SK-N-SH treated with all-trans-retinoic acid at 6 μM for 48 hours (cell line): ENCODE measurements around the gene HIF1AN.

ENCODE experiments used
- ATAC-seq: fragments of 200-7000 bp; cut with Tn5 transposase; 3 replicates; pipeline ENCODE4 v1.9.1; 2020; ENCODE audit warnings: mild to moderate bottlenecking, moderate library complexity
- ARNTL ChIP-seq: fragments of 450-650 bp; formaldehyde crosslinking; IDR thresholded peaks from 2 replicates; pipeline ENCODE4 v1.5.0; 2020; ENCODE audit warnings: low read depth, mild to moderate bottlenecking, moderate library complexity, borderline replicate concordance
- BACH2 ChIP-seq: fragments of 250-450 bp; sonication (Bioruptor Pico); IDR thresholded peaks from 2 replicates; pipeline ENCODE4 v1.9.0; 2021; ENCODE audit warnings: mild to moderate bottlenecking, borderline replicate concordance
- CREB5 ChIP-seq: fragments of 250-450 bp; sonication (Bioruptor Pico); IDR thresholded peaks from 2 replicates; pipeline ENCODE4 v1.5.1; 2020; ENCODE audit warnings: low read depth, mild to moderate bottlenecking, moderate library complexity
- CSDC2 ChIP-seq: fragments of 250-450 bp; sonication (Bioruptor Pico); IDR thresholded peaks from 2 replicates; pipeline ENCODE4 v1.5.0; 2020; ENCODE audit warnings: mild to moderate bottlenecking, moderate library complexity
- ESRRG ChIP-seq: fragments of 250-450 bp; sonication (Bioruptor Pico); IDR thresholded peaks from 2 replicates; pipeline ENCODE4 v1.6.1; 2021; ENCODE audit warnings: mild to moderate bottlenecking
- GLIS3 ChIP-seq: fragments of 250-450 bp; sonication (Bioruptor Pico); IDR thresholded peaks from 2 replicates; pipeline ENCODE4 v1.5.0; 2020; ENCODE audit warnings: mild to moderate bottlenecking, moderate library complexity
- ISL1 ChIP-seq: fragments of 250-450 bp; sonication (Bioruptor Pico); IDR thresholded peaks from 2 replicates; pipeline ENCODE4 v2.1.2; 2022; ENCODE audit warnings: mild to moderate bottlenecking, moderate library complexity
- OSR1 ChIP-seq: fragments of 250-450 bp; sonication (Bioruptor Pico); IDR thresholded peaks from 2 replicates; pipeline ENCODE4 v1.8.0; 2022; ENCODE audit warnings: moderate library complexity, mild to moderate bottlenecking, inconsistent platforms
- PATZ1 ChIP-seq: fragments of 250-450 bp; sonication (Bioruptor Pico); IDR thresholded peaks from 2 replicates; pipeline ENCODE4 v1.8.0; 2020; ENCODE audit warnings: mild to moderate bottlenecking, moderate library complexity, borderline replicate concordance
- RARB ChIP-seq: fragments of 250-450 bp; sonication (Bioruptor Pico); IDR thresholded peaks from 2 replicates; pipeline ENCODE4 v1.8.0; 2021; ENCODE audit warnings: mild to moderate bottlenecking, moderate library complexity
- SNAI2 ChIP-seq: fragments of 250-450 bp; sonication (Bioruptor Pico); IDR thresholded peaks from 2 replicates; pipeline ENCODE4 v1.5.0; 2020; ENCODE audit warnings: mild to moderate bottlenecking, moderate library complexity
- TCF4 ChIP-seq: fragments of 250-450 bp; sonication (Bioruptor Pico); IDR thresholded peaks from 2 replicates; pipeline ENCODE4 v1.8.0; 2021; ENCODE audit warnings: mild to moderate bottlenecking, moderate library complexity, borderline replicate concordance
- TOX ChIP-seq: fragments of 250-450 bp; sonication (Bioruptor Pico); IDR thresholded peaks from 2 replicates; pipeline ENCODE4 v1.8.0; 2021; ENCODE audit warnings: mild to moderate bottlenecking, moderate library complexity, borderline replicate concordance
- TSHZ2 ChIP-seq: fragments of 250-450 bp; sonication (Bioruptor Pico); IDR thresholded peaks from 2 replicates; pipeline ENCODE4 v1.5.0; 2020; ENCODE audit warnings: mild to moderate bottlenecking, moderate library complexity
- ZC3H10 ChIP-seq: fragments of 250-450 bp; sonication (Bioruptor Pico); IDR thresholded peaks from 2 replicates; pipeline ENCODE4 v1.5.1; 2021; ENCODE audit warnings: mild to moderate bottlenecking, moderate library complexity
- ZFP3 ChIP-seq: fragments of 250-450 bp; sonication (Bioruptor Pico); IDR thresholded peaks from 2 replicates; pipeline ENCODE4 v1.5.0; 2020; ENCODE audit warnings: mild to moderate bottlenecking, moderate library complexity
- ZNF565 ChIP-seq: fragments of 450-650 bp; formaldehyde crosslinking; conservative IDR thresholded peaks from 2 replicates; pipeline ENCODE4 v1.5.0; 2020; ENCODE audit warnings: low read depth, mild to moderate bottlenecking, moderate library complexity
- ZNF70 ChIP-seq: fragments of 450-650 bp; formaldehyde crosslinking; IDR thresholded peaks from 2 replicates; pipeline ENCODE4 v1.5.0; 2020; ENCODE audit warnings: mild to moderate bottlenecking, moderate library complexity
- ZNF8 ChIP-seq: fragments of 450-650 bp; formaldehyde crosslinking; IDR thresholded peaks from 2 replicates; pipeline ENCODE4 v1.5.0; 2020; ENCODE audit warnings: mild to moderate bottlenecking, moderate library complexity
- TF ChIP-seq, protein P1 (sequence below): fragments of 250-450 bp; sonication (Bioruptor Pico); IDR thresholded peaks from 2 replicates; pipeline ENCODE4 v1.8.0; 2021; ENCODE audit warnings: low read depth, mild to moderate bottlenecking, moderate library complexity, borderline replicate concordance
- TF ChIP-seq, protein P2 (sequence below): fragments of 250-450 bp; sonication (Bioruptor Pico); IDR thresholded peaks from 2 replicates; pipeline ENCODE4 v1.5.1; 2021; ENCODE audit warnings: mild to moderate bottlenecking, moderate library complexity

HIF1AN gene

GRCh38 chr10:100551738-100552137 lies 16.0 kb downstream of the HIF1AN start:
- ATAC-seq: peak; percentile 13; the same call in 1 of the 3 replicates
- TF ChIP-seq ZNF70 (CRISPR knock-in tag): no peak
- no peak for TF ChIP-seq OSR1 (CRISPR knock-in tag)
- no peak for TF ChIP-seq ESRRG (CRISPR knock-in tag)
- no peak for TF ChIP-seq CREB5 (CRISPR knock-in tag)
- TF ChIP-seq BACH2 (CRISPR knock-in tag): no peak
- TF ChIP-seq TCF4 (CRISPR knock-in tag): no peak
- TF ChIP-seq ZNF8 (CRISPR knock-in tag): no peak
- TF ChIP-seq ZC3H10 (CRISPR knock-in tag): no peak

DNA sequence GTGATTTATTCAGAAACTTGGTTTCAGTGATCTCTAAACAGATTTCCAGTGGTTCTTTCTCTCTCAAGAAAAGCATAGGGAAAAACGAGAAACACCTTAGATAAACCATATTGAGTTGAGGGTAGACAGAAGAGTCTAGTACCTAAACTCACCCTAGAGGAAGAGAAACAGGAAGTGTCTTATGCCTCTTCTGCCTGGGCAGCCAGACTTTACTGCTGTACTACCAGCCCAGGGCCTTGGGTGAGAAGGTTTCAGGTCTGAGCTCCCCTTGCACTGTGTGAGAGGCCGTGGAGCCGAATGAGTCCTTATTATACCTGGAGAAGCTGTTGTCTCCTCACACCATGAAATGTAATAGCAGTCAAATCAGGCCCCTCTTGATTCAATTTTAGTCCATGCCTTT lies 18.2 kb downstream of the HIF1AN start:
- ATAC-seq: no peak

GRCh38 chr10:100554902-100555301 lies 19.2 kb downstream of the HIF1AN start:
- ATAC-seq: no peak
- TF ChIP-seq TOX (CRISPR knock-in tag): no peak
- TF ChIP-seq SNAI2 (CRISPR knock-in tag): no peak
- TF ChIP-seq GLIS3 (CRISPR knock-in tag): no peak
- no peak for TF ChIP-seq RARB (CRISPR knock-in tag)
- no peak for TF ChIP-seq ZFP3 (CRISPR knock-in tag)
- TF ChIP-seq, protein P1, sequence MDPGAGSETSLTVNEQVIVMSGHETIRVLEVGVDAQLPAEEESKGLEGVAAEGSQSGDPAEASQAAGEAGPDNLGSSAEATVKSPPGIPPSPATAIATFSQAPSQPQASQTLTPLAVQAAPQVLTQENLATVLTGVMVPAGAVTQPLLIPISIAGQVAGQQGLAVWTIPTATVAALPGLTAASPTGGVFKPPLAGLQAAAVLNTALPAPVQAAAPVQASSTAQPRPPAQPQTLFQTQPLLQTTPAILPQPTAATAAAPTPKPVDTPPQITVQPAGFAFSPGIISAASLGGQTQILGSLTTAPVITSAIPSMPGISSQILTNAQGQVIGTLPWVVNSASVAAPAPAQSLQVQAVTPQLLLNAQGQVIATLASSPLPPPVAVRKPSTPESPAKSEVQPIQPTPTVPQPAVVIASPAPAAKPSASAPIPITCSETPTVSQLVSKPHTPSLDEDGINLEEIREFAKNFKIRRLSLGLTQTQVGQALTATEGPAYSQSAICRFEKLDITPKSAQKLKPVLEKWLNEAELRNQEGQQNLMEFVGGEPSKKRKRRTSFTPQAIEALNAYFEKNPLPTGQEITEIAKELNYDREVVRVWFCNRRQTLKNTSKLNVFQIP (CRISPR knock-in tag): no peak
- TF ChIP-seq, protein P2, sequence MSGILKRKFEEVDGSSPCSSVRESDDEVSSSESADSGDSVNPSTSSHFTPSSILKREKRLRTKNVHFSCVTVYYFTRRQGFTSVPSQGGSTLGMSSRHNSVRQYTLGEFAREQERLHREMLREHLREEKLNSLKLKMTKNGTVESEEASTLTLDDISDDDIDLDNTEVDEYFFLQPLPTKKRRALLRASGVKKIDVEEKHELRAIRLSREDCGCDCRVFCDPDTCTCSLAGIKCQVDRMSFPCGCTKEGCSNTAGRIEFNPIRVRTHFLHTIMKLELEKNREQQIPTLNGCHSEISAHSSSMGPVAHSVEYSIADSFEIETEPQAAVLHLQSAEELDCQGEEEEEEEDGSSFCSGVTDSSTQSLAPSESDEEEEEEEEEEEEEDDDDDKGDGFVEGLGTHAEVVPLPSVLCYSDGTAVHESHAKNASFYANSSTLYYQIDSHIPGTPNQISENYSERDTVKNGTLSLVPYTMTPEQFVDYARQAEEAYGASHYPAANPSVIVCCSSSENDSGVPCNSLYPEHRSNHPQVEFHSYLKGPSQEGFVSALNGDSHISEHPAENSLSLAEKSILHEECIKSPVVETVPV: no peak

More for the DNA sequence above, 18.2 kb downstream of the HIF1AN start:
- no peak for TF ChIP-seq ZC3H10 (CRISPR knock-in tag)
- no peak for TF ChIP-seq BACH2 (CRISPR knock-in tag)
- TF ChIP-seq ARNTL: no peak
- no peak for TF ChIP-seq ZNF565 (CRISPR knock-in tag)
- TF ChIP-seq, protein P1 (CRISPR knock-in tag): no peak
- TF ChIP-seq ZNF8 (CRISPR knock-in tag): no peak
- no peak for TF ChIP-seq CSDC2 (CRISPR knock-in tag)
- no peak for TF ChIP-seq RARB (CRISPR knock-in tag)
- no peak for TF ChIP-seq ZNF70 (CRISPR knock-in tag)
- no peak for TF ChIP-seq PATZ1 (CRISPR knock-in tag)
- no peak for TF ChIP-seq ISL1 (CRISPR knock-in tag)
- no peak for TF ChIP-seq OSR1 (CRISPR knock-in tag)
- TF ChIP-seq ESRRG (CRISPR knock-in tag): no peak
- no peak for TF ChIP-seq TSHZ2
- no peak for TF ChIP-seq ZFP3 (CRISPR knock-in tag)
- TF ChIP-seq SNAI2 (CRISPR knock-in tag): no peak
- no peak for TF ChIP-seq GLIS3 (CRISPR knock-in tag)
- no peak for TF ChIP-seq TOX (CRISPR knock-in tag)
